ENCODE measurements around the gene CKMT2. TPM values are rescaled to one million over a fixed set of nuclear protein-coding genes. Genes with fewer than 3 reads are reported as not detected.

CKMT2 gene
- total and polyA plus RNA-seq, 2 of the 8 experiments (the other 6 are each of a cell fraction or from before 2014, with no cell fraction given): 2.4 to 5.0 TPM

- TF ChIP-seq SAP30 (IDR thresholded peaks at IDR 0.05; ENCODE audit: insufficient read depth, insufficient replicate concordance, low read length) (no peak), HDAC2 (IDR thresholded peaks at IDR 0.05; ENCODE audit: borderline replicate concordance in 1 of 2, low read depth in 2 of 2, low read length in 2 of 2) (no peak), EP300 (IDR thresholded peaks at IDR 0.05; ENCODE audit: borderline replicate concordance in 1 of 2, low read depth in 2 of 2, low read length in 2 of 2) (no peak), BRCA1 (IDR thresholded peaks at IDR 0.05; ENCODE audit: low read depth, low read length) (no peak)
These were observed 20.1 kb upstream of the CKMT2 start (continued) for GRCh38 chr5:81213070-81213469.

Measured in H1 (cell line).